Cardiac fibroblast (primary cell): ENCODE data around the gene RETREG2.
A peak's percentile ranks its signal among the peaks of the same experiment; 100 is the strongest.

ENCODE experiments used
- DNase-seq, 2 donors: peaks; one replicate each; pipeline versions ENCODE4 v3.0.0 to v3.0.0-alpha.2; 2010; ENCODE audit warnings: low read depth in 2 of 2
- H3K4me3 ChIP-seq, 2 donors: replicated peaks in 1 of 2; 1 replicate in 1 of 2; 2 replicates in 1 of 2; pipeline ENCODE4 v1.5.1; 2011; ENCODE audit warnings: low read depth in 2 of 2, low read length in 2 of 2, mild to moderate bottlenecking in 2 of 2, moderate library complexity in 1 of 2
- TF ChIP-seq, protein P1 (sequence below): IDR thresholded peaks from one replicate; pipeline ENCODE4 v1.5.1; 2011; ENCODE audit warnings: low read depth, mild to moderate bottlenecking, low read length, inconsistent platforms

The RETREG2 gene

DNA sequence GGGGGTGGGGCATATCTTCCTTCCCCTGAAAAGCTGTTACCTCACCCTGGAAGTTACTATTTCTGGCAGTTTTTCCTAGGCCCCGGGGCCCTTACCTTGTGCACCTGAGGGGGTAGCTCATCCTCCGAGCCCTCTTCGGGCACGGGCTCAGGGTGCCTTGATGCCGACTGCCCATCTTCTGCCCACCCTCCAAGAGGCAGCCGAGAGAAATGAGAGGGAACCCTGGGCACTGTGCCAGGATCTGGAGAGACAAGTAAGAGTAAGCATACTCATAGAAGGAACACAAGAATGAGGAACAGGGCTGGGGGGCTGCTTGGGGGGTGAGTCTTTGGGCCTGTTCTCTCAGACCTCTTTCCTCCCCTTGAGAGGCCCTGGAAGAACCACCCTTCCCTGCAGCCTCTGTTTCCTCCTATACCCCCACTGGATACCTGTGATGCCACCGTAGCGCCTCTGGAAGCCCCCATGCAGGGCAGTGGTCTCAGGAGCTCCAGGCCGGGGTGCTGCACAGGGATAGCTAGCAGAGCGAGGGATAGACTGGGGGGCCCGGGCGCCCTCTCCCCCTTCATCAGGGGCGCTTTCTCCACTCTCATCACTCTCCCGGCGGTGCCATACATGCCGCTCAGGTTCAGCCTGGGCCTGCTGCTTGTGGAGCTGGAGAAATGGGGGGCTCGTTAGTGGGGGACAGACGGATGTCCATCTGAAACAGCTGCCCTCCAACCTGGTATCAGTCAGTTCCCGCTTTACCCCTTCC, 42.8 kb downstream of the RETREG2 start:
- no peak overlapping the region for H3K4me3 ChIP-seq
- DNase-seq, result no peak
- TF ChIP-seq, protein P1, sequence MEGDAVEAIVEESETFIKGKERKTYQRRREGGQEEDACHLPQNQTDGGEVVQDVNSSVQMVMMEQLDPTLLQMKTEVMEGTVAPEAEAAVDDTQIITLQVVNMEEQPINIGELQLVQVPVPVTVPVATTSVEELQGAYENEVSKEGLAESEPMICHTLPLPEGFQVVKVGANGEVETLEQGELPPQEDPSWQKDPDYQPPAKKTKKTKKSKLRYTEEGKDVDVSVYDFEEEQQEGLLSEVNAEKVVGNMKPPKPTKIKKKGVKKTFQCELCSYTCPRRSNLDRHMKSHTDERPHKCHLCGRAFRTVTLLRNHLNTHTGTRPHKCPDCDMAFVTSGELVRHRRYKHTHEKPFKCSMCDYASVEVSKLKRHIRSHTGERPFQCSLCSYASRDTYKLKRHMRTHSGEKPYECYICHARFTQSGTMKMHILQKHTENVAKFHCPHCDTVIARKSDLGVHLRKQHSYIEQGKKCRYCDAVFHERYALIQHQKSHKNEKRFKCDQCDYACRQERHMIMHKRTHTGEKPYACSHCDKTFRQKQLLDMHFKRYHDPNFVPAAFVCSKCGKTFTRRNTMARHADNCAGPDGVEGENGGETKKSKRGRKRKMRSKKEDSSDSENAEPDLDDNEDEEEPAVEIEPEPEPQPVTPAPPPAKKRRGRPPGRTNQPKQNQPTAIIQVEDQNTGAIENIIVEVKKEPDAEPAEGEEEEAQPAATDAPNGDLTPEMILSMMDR, result no peak

DNA sequence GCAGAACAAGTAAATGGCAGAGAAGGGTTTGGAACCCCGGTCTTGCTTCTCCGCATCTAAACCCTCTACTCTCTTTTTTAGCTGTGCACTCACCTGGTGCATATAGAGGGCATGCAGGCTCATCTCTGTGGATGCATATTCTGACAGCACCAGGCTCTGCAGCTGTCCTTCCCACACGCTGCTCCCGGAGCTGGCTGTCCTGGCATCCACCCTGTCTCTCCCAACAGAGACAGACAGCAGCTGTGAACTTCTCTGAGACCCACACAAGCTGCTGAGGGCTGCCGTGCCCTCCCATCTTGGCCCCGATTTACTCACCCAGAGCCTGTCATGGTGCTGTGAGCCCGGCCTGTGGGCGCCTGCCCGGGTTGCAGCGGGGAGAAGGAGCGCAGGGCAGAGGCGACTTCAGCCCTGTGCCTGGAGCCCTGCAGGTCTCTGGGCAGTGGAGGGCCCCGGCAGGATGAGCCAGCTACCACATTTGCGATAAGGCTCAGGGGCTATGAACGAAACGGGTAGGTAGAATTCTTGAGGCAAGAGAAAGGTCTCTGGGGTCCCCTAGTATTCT, 44.0 kb downstream of the RETREG2 start:
- no peak overlapping the region for H3K4me3 ChIP-seq
- TF ChIP-seq, protein P1, result no peak
- no peak for DNase-seq

DNA sequence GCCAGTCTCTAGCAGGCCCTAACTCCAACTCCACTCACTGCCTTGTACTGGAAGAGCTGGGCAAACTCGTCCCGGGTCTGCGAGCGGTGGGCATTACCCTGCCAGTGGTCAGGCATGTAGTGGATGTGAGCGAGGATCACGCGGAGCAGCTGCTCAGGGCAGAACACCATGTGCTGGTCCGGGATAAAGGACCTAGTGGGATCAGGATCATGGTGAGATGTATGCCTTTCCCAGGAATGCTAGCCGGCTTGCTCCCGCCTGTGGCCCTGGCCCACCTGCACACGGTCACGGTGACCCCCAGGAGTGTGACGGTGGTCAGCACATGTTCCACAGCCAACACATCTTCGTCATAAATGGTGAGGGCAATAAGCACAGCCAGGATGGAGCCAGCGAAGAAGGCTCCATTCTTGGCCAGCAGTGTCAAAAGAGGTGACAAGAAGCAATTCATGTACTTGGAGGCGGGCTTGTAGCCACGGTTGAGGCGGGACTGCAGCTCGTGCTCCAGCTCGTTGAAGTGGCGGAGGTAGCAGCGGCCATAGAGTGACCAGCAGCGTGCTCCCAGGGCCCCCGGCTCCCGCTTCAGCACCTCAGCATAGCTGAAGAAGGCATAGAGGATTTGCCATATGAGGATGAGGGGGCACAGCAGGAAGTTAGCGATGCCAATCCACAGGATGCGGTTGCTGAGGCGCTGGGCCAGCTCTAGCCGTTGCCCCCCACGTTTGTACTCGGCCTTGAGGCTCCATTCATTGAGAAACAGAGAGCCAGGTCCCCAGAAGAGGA, 45.9 kb downstream of the RETREG2 start:
- no peak for DNase-seq
- TF ChIP-seq, protein P1, result no peak
- no peak overlapping the region for H3K4me3 ChIP-seq

DNA sequence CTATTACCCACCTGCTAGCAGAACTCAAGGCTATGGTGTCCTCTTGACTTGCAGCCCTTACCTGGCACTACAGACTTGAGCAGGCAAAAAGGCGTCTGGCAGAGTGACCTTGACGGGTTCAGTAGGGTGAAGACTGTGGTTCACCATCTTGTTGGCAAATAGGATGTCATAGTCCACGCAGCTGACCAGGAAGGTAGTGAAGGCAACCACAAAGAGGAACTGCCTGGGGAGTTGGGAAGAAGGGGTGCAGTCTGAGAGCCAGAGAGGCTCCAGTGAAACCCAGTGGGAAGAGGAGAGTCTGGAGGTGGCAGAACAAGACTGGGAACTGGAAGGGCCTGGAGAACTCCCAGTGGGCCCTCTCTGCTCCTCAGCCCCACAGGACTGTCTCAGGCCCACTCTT, 47.3 kb downstream of the RETREG2 start:
- no peak for DNase-seq
- TF ChIP-seq, protein P1, result no peak
- no peak overlapping the region for H3K4me3 ChIP-seq

DNA sequence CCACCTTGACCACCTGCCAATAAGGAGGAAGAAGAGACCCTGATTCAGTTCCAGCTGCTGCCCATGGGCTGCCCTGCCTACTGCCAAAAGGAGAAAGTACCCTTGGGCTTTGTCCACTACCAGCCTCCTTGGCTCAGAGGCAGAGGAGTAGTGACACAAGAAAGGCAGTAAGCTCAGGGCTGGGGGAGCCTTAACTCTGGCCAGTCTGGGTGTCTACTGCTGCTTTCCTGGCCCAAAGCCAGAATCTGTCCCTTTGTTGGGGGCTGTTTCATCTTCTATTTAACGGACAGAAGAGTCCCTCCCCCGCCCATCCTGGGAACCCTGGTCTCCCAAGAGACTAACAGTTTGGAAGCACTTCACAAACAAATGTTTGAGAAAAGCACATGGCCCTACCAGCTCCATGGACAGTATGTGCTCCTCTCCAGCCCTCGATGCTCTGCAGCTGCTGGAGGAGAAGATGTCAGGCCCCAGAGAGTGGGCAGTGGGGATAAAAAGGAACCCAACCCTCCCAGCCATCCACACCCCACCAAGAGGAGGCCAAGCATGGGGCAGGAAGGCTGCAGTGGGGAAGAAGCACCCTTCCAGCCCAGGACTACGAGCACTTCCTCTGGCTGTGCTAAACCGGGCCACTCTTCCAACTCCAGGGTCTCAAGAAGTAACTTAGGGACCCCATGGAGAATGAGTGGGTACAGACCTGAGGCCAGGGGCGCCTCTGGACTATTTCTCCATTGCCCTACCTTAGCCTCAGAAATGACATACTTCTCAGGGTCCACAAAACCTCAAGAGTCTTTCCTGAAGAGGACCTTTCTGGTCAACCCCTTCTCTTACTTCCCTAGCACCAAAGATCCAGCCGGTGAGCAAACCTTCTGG, 50.2 kb downstream of the RETREG2 start:
- peak overlapping the region; percentile 90 to 91 for H3K4me3 ChIP-seq
- TF ChIP-seq, protein P1, result no peak
- peak in 1 of 2 donors; percentile 21 for DNase-seq

DNA sequence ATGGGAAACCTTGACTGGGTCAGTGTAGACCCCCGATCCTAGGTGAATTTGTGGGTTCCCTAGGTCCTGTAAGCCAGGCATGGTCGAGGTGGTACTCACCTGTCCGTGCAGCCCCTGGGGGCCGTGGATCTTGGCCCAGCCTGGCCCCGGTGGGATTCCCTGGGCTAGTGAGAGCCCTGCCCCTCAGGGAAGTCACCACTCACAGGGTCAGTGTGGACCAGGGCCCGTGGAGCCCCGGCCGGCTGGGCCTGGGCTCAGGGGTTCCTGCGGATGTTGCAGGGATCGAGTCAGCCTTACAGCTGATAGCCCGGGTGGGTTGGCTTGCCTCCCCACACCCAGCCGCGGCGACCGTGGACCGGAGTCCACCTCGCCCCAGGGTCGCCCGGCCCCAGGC, 50.8 kb downstream of the RETREG2 start:
- TF ChIP-seq, protein P1, result no peak
- peak overlapping the region; percentile 90 to 91 for H3K4me3 ChIP-seq
- no peak for DNase-seq
